Nephron progenitor cell (in vitro differentiated cells): Measurements from ENCODE around the gene GP1BB.

ENCODE experiments used
- DNase-seq: peaks from one replicate; pipeline ENCODE4 v3.0.0; 2021
- H3K27ac Mint-ChIP-seq: 2 replicates; pipeline ENCODE4 v1.8.0; 2021; ENCODE audit warnings: mild to moderate bottlenecking, moderate library complexity, mixed read lengths
- H3K27me3 Mint-ChIP-seq: 2 replicates; pipeline ENCODE4 v1.8.0; 2021; ENCODE audit warnings: mild to moderate bottlenecking, low read depth, mixed read lengths; ENCODE audit not compliant: poor library complexity
- H3K36me3 Mint-ChIP-seq: 2 replicates; pipeline ENCODE4 v1.8.0; 2021; ENCODE audit warnings: low read depth, mixed read lengths
- H3K4me1 Mint-ChIP-seq: 2 replicates; pipeline ENCODE4 v1.8.0; 2021; ENCODE audit warnings: mixed read lengths
- H3K4me3 Mint-ChIP-seq: 2 replicates; pipeline ENCODE4 v1.8.0; 2021; ENCODE audit warnings: mild to moderate bottlenecking, moderate library complexity, mixed read lengths
- H3K9me3 Mint-ChIP-seq: 2 replicates; pipeline ENCODE4 v1.8.0; 2021; ENCODE audit warnings: mild to moderate bottlenecking, moderate library complexity, mixed read lengths
- TF ChIP-seq, protein P1 (sequence below): fragments of 200-600 bp; sonication (generic); IDR thresholded peaks from 2 replicates; pipeline ENCODE4 v1.5.0; 2021; ENCODE audit warnings: antibody characterized with exemption

The GP1BB gene

DNA sequence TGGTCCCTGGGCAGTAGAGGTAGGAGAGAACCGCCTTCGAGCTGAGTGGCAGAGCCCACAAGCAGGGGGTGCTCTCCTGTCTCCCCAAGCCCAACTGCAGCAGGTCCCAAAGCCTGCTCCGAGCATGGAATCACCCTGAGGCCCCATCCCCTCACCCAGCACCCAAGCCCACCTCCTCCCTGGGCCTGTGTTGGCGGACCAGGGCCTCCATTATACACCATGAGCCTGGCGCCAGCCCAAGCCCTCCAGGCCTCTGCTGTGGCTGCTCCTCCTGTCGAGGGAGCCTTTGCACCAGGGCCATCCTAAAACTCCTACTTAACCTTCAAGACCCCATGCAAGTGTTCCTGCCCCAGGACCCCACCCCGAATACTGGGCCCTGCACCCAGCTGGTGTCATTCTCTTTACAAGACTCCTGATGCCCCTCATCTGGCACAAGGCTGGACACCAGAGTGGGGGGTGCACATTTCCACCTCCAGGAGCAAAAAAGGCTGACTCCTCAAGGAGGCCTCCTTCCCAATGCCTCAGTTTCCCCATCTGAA is 16.6 kb downstream of the GP1BB start:
- Mint-ChIP-seq H3K4me1 (peaks cover 45% of the 10 kb centered on the region), H3K9me3 (no peaks in the 10 kb centered on the region), H3K4me3 (no peak overlapping the region), H3K27me3 (peaks cover 35% of the 10 kb centered on the region), H3K36me3 (no peaks in the 10 kb centered on the region), H3K27ac (no peak overlapping the region)
- no peak for DNase-seq
- TF ChIP-seq, protein P1, sequence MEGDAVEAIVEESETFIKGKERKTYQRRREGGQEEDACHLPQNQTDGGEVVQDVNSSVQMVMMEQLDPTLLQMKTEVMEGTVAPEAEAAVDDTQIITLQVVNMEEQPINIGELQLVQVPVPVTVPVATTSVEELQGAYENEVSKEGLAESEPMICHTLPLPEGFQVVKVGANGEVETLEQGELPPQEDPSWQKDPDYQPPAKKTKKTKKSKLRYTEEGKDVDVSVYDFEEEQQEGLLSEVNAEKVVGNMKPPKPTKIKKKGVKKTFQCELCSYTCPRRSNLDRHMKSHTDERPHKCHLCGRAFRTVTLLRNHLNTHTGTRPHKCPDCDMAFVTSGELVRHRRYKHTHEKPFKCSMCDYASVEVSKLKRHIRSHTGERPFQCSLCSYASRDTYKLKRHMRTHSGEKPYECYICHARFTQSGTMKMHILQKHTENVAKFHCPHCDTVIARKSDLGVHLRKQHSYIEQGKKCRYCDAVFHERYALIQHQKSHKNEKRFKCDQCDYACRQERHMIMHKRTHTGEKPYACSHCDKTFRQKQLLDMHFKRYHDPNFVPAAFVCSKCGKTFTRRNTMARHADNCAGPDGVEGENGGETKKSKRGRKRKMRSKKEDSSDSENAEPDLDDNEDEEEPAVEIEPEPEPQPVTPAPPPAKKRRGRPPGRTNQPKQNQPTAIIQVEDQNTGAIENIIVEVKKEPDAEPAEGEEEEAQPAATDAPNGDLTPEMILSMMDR: no peak

- H3K4me3 Mint-ChIP-seq: no peak overlapping the region
- no peak for DNase-seq
- peaks cover 30% of the 10 kb centered on the region for H3K27me3 Mint-ChIP-seq
- peaks cover 42% of the 10 kb centered on the region for H3K4me1 Mint-ChIP-seq
- H3K27ac Mint-ChIP-seq: no peak overlapping the region
- no peaks in the 10 kb centered on the region for H3K9me3 Mint-ChIP-seq
- H3K36me3 Mint-ChIP-seq: no peaks in the 10 kb centered on the region
- TF ChIP-seq, protein P1: no peak
Measured at GRCh38 chr22:19740586-19740985, 17.2 kb downstream of the GP1BB start.

- H3K36me3 Mint-ChIP-seq: no peaks in the 10 kb centered on the region
- no peak overlapping the region for H3K4me3 Mint-ChIP-seq
- DNase-seq: no peak
- H3K27ac Mint-ChIP-seq: no peak overlapping the region
- H3K27me3 Mint-ChIP-seq: peaks cover 28% of the 10 kb centered on the region
- peaks cover 39% of the 10 kb centered on the region for H3K4me1 Mint-ChIP-seq
- H3K9me3 Mint-ChIP-seq: no peaks in the 10 kb centered on the region
- TF ChIP-seq, protein P1: no peak
Measured at GRCh38 chr22:19741053-19741452, 17.7 kb downstream of the GP1BB start.

DNA sequence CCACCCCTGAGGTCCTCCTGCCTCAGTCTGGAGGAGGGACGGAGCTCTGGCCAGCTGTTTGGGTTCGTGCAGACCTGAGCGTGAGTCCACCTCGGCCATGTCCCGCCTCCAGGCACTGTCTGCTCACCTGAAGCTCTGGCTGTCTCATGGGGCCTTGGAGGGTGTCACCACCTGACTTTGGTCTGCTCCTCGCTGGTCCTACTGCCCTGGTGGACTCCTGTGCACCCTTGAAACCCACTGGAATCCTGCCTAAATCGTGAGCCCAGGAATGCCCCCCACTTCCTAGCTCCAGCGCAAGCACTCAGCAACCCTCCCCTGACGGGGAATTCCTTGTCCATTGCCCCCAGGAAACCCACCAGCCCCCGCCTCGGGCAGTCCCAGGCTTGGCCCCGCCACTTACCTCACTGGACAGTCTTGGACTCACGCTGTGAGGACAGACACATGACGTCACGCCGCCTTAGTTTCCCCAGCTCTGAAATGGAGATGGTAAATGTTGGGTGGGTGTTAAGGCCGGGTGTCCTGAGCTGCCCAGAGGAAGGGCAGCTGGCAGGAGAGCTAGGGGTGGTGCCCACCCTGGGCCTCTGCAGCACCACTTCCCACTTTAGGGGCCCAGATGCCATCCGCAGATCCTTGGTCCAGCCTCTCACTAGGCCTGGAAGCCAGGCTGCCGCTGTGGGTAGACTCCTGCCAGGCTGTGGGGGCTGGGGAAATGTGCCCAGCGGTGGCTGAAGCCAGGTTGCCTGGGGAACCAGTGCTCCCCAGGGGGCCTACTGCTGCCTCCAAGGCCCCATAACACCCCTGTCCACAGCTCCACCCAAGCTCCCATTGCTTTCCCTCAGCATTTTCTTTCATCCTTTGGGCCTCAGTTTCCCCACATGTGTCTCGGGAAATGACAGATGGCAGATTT is 19.1 kb downstream of the GP1BB start:
- Mint-ChIP-seq H3K4me1 (peaks cover 32% of the 10 kb centered on the region), H3K9me3 (no peaks in the 10 kb centered on the region), H3K36me3 (no peaks in the 10 kb centered on the region), H3K4me3 (no peak overlapping the region), H3K27me3 (peaks cover 28% of the 10 kb centered on the region), H3K27ac (no peak overlapping the region)
- TF ChIP-seq, protein P1: no peak
- DNase-seq: no peak

DNA sequence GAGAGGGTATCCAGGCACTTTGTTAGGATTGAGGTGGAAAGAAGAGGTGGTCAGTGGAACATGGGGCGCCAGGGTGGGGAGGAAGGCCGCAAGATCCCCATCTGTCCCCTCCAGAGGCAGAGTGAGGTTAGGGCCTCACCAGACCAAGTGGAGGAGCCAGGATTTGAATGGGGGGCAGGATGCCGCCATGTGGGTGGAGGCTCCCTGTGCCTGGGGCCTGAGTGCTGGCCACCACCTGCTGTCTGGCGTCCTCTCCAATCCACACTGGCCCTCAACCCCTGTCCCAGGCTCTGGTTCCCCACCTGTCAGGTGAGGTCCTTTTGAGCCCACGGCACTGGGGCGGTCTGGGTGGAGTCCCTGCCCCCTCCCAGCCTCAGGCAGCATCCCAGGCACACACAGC is 19.7 kb downstream of the GP1BB start:
- TF ChIP-seq, protein P1: no peak
- Mint-ChIP-seq H3K27ac (no peak overlapping the region), H3K4me1 (peaks cover 29% of the 10 kb centered on the region), H3K36me3 (no peaks in the 10 kb centered on the region), H3K9me3 (no peaks in the 10 kb centered on the region), H3K4me3 (no peak overlapping the region), H3K27me3 (peaks cover 32% of the 10 kb centered on the region)
- no peak for DNase-seq
